Peyer's patch (tissue), 4 donors: ENCODE measurements around the gene PLB1. TPM values are rescaled to one million over a fixed set of nuclear protein-coding genes. Genes with fewer than 3 reads are reported as not detected.

Experiments used
- DNase-seq, 3 donors: peaks; one replicate each; pipeline ENCODE4 v3.0.0-alpha.2; 2017 to 2019
- H3K27ac ChIP-seq, 4 donors: fragments of 200-600 bp; sonication (generic); one replicate each; pipeline ENCODE4 v1.5.1; 2016 to 2019
- H3K27me3 ChIP-seq, 2 donors: fragments of 200-600 bp; sonication (generic); one replicate each; pipeline ENCODE4 v1.5.1; 2019
- H3K36me3 ChIP-seq, 3 donors: fragments of 200-600 bp; sonication (generic); one replicate each; pipeline ENCODE4 v1.5.1; 2016 to 2019
- H3K4me1 ChIP-seq, 4 donors: fragments of 200-600 bp; sonication (generic); one replicate each; pipeline ENCODE4 v1.5.1; 2016 to 2019
- H3K4me3 ChIP-seq, 4 donors: fragments of 200-600 bp; sonication (generic); 1 replicate in 3 of 4; 2 replicates in 1 of 4; pipeline ENCODE4 v1.5.1; 2016 to 2019; ENCODE audit warnings: mild to moderate bottlenecking in 1 of 4
- H3K9me3 ChIP-seq, 4 donors: fragments of 200-600 bp; sonication (generic); one replicate each; pipeline ENCODE4 v1.5.1; 2016 to 2019; ENCODE audit warnings: mild to moderate bottlenecking in 1 of 4
- CTCF ChIP-seq, 6 experiments: fragments of 450-650 bp in 4 of 6; fragments of 200-600 bp in 2 of 6; sonication (generic) in 1 of 6; IDR thresholded peaks; one replicate each; pipeline ENCODE4 v1.5.1; 2017 to 2019; ENCODE audit warnings: antibody characterized with exemption in 6 of 6, mild to moderate bottlenecking in 3 of 6, moderate library complexity in 1 of 6
- POLR2A ChIP-seq, 2 donors: fragments of 450-650 bp; IDR thresholded peaks; one replicate each; pipeline ENCODE4 v1.5.1; 2017; ENCODE audit warnings: antibody characterized with exemption in 2 of 2, mild to moderate bottlenecking in 2 of 2, moderate library complexity in 2 of 2
- total RNA-seq, 4 donors: library from RNA; depleted of rRNA; stranded (reverse); fragments of >200 nt; gene quantifications; one replicate each; pipeline ENCODE4 v1.1.0, GENCODE V29; 2016

The PLB1 gene
- total RNA-seq, 4 donors from 2014 or later = 9.1 to 345 (median 146) TPM

DNA sequence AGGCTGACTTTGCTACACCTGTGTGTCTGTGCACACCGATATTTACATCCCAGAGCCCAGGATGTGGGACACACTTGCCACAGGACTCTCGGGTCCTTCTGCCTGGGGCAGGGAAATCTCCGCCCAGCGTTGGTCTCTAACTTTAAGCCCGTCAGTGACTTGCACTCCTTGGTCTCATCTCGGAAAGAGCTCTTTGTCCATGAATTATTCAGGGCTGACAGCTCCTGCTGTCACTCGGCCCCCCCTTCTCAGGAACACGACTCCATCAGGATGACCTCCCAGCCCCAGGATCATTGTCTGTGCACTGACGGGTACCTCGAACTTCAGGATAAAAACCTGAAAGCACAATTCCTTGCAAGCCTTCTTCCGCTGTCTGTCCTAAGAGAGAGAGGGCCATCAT lies 26.6 kb downstream of the PLB1 start:
- Histone ChIP-seq H3K27me3 (no peaks in the 10 kb centered on the region), H3K36me3 (no peaks in the 10 kb centered on the region), H3K4me3 (no peak overlapping the region), H3K9me3 (no peaks in the 10 kb centered on the region), H3K27ac (no peak overlapping the region), H3K4me1 (peaks cover 0 to 7% (median 0%) of the 10 kb centered on the region in 4 donors)
- DNase-seq = peak in 1 of 3 donors; percentile 5
- TF ChIP-seq POLR2A (IDR thresholded peaks at IDR 0.05) (no peak), CTCF (IDR thresholded peaks at IDR 0.05) (no peak)

- no peak overlapping the region for H3K4me3 ChIP-seq
- no peaks in the 10 kb centered on the region for H3K36me3 ChIP-seq
- no peak for DNase-seq
- H3K27me3 ChIP-seq = no peaks in the 10 kb centered on the region
- H3K27ac ChIP-seq = peak overlapping the region in 1 of 4 donors; percentile 67
- no peaks in the 10 kb centered on the region for H3K9me3 ChIP-seq
- peaks cover 0 to 7% (median 0%) of the 10 kb centered on the region in 4 donors for H3K4me1 ChIP-seq
- no peak for TF ChIP-seq POLR2A (IDR thresholded peaks at IDR 0.05)
Measured at GRCh38 chr2:28523902-28524301, 28.0 kb downstream of the PLB1 start.

GRCh38 chr2:28525481-28525880 lies 29.6 kb downstream of the PLB1 start:
- peak in 1 of 3 donors; percentile 6 for DNase-seq
- H3K36me3 ChIP-seq = no peaks in the 10 kb centered on the region
- no peaks in the 10 kb centered on the region for H3K9me3 ChIP-seq
- TF ChIP-seq POLR2A (IDR thresholded peaks at IDR 0.05) (no peak), CTCF (IDR thresholded peaks at IDR 0.05) (no peak)
- H3K4me3 ChIP-seq = no peak overlapping the region
- H3K27ac ChIP-seq = no peak overlapping the region
- H3K27me3 ChIP-seq = no peaks in the 10 kb centered on the region
- H3K4me1 ChIP-seq = peaks cover 0 to 7% (median 0%) of the 10 kb centered on the region in 4 donors

GRCh38 chr2:28526527-28527132 lies 30.8 kb downstream of the PLB1 start:
- no peak overlapping the region for H3K27ac ChIP-seq

DNA sequence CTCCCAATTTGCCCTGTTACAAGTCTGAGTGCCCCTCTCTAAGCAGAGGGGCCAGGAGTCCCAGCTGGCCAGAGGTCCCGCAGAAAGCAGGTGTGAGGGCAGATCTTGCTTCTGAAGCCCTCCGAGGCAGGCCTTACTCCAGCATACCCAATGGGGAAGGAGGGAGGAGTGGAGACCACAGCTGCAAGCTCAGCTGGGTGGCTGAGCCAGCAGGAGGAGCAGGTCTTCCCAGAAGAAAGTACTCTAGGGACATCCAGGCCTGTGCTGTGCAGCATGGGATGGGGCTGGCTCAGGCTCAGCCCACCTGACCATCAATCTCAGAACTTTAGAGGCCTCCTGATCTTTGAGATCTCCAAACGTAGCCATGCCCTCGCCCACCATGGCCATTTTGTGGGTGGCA lies 31.3 kb downstream of the PLB1 start:
- DNase-seq = no peak
- no peak for TF ChIP-seq POLR2A (IDR thresholded peaks at IDR 0.05)
- no peak for TF ChIP-seq CTCF (IDR thresholded peaks at IDR 0.05)
- no peak overlapping the region for H3K27ac ChIP-seq
- no peaks in the 10 kb centered on the region for H3K9me3 ChIP-seq
- H3K4me1 ChIP-seq = peaks cover 0 to 7% (median 0%) of the 10 kb centered on the region in 4 donors
- H3K4me3 ChIP-seq = no peak overlapping the region
- H3K36me3 ChIP-seq = no peaks in the 10 kb centered on the region
- no peaks in the 10 kb centered on the region for H3K27me3 ChIP-seq

More at GRCh38 chr2:28526527-28527132, 30.8 kb downstream of the PLB1 start:
- TF ChIP-seq CTCF (IDR thresholded peaks at IDR 0.05) (no peak), POLR2A (IDR thresholded peaks at IDR 0.05) (no peak)
- Histone ChIP-seq H3K9me3 (no peaks in the 10 kb centered on the region), H3K36me3 (no peaks in the 10 kb centered on the region), H3K4me3 (no peak overlapping the region), H3K4me1 (peaks cover 0 to 7% (median 0%) of the 10 kb centered on the region in 4 donors), H3K27me3 (no peaks in the 10 kb centered on the region)
- no peak for DNase-seq

DNA sequence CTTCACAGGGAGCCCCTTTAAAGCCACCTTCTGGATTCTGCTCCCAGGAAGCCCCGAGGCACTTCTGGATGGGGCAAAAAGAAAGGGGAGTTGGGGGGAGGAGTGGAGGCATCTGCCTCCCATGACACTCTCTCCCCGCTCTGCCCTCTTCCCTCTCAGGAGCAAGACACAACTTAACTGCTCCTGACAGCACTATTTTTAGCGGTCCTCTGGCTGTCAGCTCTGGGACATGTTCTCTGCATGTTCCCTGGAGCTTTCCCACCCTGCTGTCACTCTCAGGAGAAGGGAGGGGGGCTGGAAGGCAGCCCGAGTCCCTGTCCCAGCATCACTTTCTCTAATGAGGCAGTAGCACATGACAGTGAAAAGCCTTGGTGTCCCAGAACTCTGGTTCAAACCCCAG lies 32.3 kb downstream of the PLB1 start:
- Histone ChIP-seq H3K27ac (no peak overlapping the region), H3K4me1 (peaks cover 0 to 7% (median 0%) of the 10 kb centered on the region in 4 donors), H3K4me3 (no peak overlapping the region), H3K27me3 (no peaks in the 10 kb centered on the region), H3K36me3 (no peaks in the 10 kb centered on the region), H3K9me3 (no peaks in the 10 kb centered on the region)
- no peak for TF ChIP-seq CTCF (IDR thresholded peaks at IDR 0.05)
- no peak for TF ChIP-seq POLR2A (IDR thresholded peaks at IDR 0.05)
- DNase-seq = no peak
